Activated CD4-positive, alpha-beta T cell treated with anti-CD3 and anti-CD28 coated beads, Interleukin-2, amount 50 U/mL, for 16 hours (primary cell): ENCODE measurements around the gene IARS1.

Experiments used
- DNase-seq: peaks from one replicate; pipeline ENCODE4 v3.0.0-alpha.2; 2020

IARS1 gene

GRCh38 chr9:92295240-92295790 lies 1.8 kb upstream of the IARS1 start:
- no peak for DNase-seq

- DNase-seq = no peak
Measured at GRCh38 chr9:92294297-92294676, 790 bp upstream of the IARS1 start.

- no peak for DNase-seq
Measured at GRCh38 chr9:92293075-92293354, 482 bp downstream of the IARS1 start.

GRCh38 chr9:92292338-92293074 lies 991 bp downstream of the IARS1 start:
- DNase-seq = no peak

- DNase-seq = no peak
Measured at GRCh38 chr9:92291577-92291976, 1.9 kb downstream of the IARS1 start.

- no peak for DNase-seq
Measured at GRCh38 chr9:92290785-92291429, 2.6 kb downstream of the IARS1 start.

- DNase-seq = no peak
Measured at GRCh38 chr9:92289708-92290390, 3.6 kb downstream of the IARS1 start.

GRCh38 chr9:92279302-92279701 lies 14.2 kb downstream of the IARS1 start:
- no peak for DNase-seq

- DNase-seq = no peak
Measured at GRCh38 chr9:92278110-92278509, 15.4 kb downstream of the IARS1 start.

GRCh38 chr9:92276331-92277032 lies 17.0 kb downstream of the IARS1 start:
- DNase-seq = no peak

- DNase-seq = no peak
Measured at GRCh38 chr9:92275541-92275940, 18.0 kb downstream of the IARS1 start.

- DNase-seq = no peak
Measured at GRCh38 chr9:92270511-92270910, 23.0 kb downstream of the IARS1 start.

- DNase-seq = no peak
Measured at GRCh38 chr9:92266486-92266885, 27.0 kb downstream of the IARS1 start.

GRCh38 chr9:92265154-92265553 lies 28.3 kb downstream of the IARS1 start:
- DNase-seq = no peak

- no peak for DNase-seq
Measured at GRCh38 chr9:92263131-92263530, 30.4 kb downstream of the IARS1 start.

- no peak for DNase-seq
Measured at GRCh38 chr9:92257327-92257726, 36.2 kb downstream of the IARS1 start.

- no peak for DNase-seq
Measured at GRCh38 chr9:92254381-92255337, 38.8 kb downstream of the IARS1 start.

GRCh38 chr9:92253656-92254055 lies 39.8 kb downstream of the IARS1 start:
- no peak for DNase-seq

GRCh38 chr9:92247981-92248380 lies 45.5 kb downstream of the IARS1 start:
- DNase-seq = no peak

- DNase-seq = no peak
Measured at GRCh38 chr9:92247296-92247695, 46.2 kb downstream of the IARS1 start.

GRCh38 chr9:92245005-92245797 lies 48.3 kb downstream of the IARS1 start:
- DNase-seq = no peak
